RPMI7951 (cell line): ENCODE data around the gene HOXD1. TPM values are rescaled to one million over a fixed set of nuclear protein-coding genes. Genes with fewer than 3 reads are reported as not detected.

Experiments
- DNase-seq: peaks from one replicate; pipeline ENCODE4 v3.0.0-alpha.2; 2012; ENCODE audit warnings: low read depth
- total RNA-seq: library from RNA; depleted of rRNA; stranded (reverse); fragments of >200 nt; shearing (Covaris generic); gene quantifications from 2 replicates; pipeline ENCODE4 v1.2.3, GENCODE V29; 2014; rRNA removed

Gene HOXD1
- 0.39 and 0.96 TPM in 2 replicates for total RNA-seq

- DNase-seq = peak; percentile 72
Measured at GRCh38 chr2:176187899-176188773, at the start of gene HOXD1. TSS of gene HOXD1 (plus strand) at chr2:176188668. CDS start at chr2:176188802, 134 bp downstream.

- peak; percentile 42 for DNase-seq
Measured at GRCh38 chr2:176138923-176139660, 49.4 kb upstream of the HOXD1 start.

GRCh38 chr2:176139661-176140512, 48.6 kb upstream of the HOXD1 start:
- DNase-seq = peak; percentile 76

- DNase-seq = peak; percentile 82
Measured at GRCh38 chr2:176140513-176141317, 47.8 kb upstream of the HOXD1 start.

DNA sequence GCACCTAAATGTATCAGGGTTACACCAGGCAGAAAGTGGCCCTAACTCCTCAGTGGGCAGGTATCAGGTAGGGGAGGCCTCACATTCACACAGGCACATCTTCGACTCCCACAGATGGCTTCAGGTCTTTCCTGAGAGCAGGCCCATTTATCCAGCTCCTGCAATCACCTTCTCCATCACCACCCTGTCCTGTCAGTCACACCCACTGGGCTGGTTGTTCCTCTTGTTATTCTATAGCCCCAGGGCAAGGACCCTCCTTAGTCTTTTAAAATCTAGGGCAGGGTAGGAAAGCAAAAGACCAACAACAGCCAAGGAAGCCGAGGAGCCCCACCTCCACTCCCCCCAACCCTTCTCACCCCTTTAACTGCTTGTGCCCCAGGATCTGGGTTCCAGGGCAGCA, 46.2 kb upstream of the HOXD1 start:
- DNase-seq = no peak

DNA sequence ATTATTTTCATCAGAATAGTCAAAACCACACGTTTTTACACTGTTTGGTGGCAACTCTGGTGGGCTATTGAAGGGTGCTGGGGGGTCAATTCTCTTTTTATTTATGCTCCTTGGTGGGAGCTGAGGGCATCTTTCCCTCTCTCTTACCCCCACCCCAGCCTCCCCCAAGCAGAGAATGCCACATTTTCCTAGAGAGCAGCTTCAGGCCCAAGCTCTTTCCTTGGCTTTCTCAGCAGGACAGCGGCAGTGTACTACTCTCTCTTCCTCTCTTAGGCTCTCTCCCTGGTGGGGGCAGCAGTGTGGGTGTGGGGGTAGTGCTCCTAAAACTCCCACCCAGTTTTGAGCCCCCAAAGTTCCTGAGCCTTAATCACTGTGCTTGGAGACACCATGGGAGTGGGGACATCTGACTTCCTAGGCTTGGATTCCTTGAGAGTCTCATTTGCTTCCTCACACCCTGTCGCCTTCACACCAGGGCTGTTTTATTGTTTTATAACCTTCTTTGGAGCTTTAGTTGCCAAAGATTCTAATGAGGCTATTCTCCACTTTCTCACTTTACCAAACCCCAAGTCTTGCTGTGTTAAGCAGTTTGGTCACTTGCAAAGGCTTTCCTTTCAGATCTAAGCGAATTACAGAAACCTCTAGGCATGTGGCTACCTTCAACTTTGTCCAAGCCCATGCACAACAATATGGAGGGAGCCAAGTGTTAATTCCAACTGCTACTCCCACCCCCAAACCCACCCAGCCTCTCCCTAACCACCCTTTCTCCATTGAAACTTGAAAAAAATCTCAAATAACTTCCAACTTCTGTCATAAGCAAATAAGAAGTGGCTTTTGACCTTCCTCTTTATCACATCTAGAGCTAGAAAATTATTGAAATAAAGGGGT, 43.1 kb upstream of the HOXD1 start:
- DNase-seq = no peak

DNA sequence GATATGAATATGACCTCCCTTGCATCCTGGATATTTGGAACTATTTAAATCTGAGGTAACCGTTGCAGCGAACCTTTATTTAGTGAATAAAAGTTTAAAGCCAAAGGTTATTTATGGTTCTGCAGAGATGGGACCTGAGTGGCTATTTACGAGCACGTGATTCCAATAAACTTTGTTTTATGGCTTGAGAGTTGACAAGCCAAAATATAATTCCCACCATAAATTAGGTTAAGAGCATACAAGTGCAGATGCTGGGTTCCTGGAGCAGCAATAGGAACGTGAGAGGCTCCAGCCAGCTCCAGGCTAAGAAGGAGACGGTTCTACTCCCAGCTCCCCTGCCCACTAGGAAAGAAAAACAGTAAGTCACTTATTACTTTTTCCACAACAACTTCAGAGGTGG, 42.4 kb upstream of the HOXD1 start:
- DNase-seq = no peak

DNA sequence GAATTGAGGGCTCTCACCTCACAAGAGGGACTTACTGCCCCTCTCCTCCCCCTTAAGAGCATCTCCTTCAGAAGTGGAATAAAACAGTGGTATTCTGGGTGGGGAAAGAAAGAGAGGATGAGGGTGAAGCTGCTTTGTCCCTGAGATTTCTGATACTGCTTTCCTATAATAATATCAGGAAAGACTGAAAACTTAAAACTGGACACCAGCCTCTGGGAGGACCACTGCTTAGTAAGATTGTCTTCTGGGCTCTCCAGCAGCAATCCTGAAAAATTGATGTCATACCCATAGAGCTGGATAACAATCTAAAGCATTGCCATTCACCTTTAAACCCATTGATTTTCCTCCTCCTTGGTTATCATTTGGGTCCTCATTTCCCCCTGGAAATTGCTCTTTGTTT, 41.8 kb upstream of the HOXD1 start:
- DNase-seq = no peak

- no peak for DNase-seq
Measured at GRCh38 chr2:176147210-176147799, 41.2 kb upstream of the HOXD1 start.

DNA sequence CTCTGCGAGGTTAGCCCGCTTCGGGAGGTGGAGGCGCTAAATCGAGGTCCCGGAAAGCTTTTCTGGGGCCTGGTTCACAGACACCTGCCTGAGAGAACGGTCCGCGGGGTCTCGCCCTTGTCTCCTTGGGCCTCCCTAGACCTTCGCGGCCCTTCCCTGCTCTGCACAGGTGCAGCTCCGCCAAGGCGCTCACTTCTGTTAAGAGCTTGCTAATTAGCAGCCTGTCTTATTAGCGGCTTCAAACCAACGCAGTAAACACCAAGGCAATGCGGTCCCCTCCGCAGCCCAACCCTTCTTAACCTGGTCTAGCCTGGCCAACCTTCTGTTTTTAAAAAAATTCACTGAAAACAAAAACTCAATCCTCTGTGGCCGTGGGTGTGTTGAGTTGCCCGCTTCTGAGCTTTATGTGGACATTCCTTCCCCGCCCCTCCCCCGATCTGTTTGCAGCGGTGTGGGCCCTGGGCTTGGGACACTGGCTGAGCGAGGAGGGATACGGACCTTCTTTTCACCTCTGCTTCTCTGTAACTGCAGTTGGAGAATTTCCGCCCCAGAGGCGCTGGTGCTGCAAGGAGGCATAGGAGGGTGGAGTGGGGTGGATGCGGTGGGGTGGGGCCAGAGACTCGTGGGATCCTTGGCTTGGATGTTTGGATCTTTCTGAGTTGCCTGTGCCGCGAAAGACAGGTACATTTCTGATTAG, 40.5 kb upstream of the HOXD1 start:
- DNase-seq = no peak

DNA sequence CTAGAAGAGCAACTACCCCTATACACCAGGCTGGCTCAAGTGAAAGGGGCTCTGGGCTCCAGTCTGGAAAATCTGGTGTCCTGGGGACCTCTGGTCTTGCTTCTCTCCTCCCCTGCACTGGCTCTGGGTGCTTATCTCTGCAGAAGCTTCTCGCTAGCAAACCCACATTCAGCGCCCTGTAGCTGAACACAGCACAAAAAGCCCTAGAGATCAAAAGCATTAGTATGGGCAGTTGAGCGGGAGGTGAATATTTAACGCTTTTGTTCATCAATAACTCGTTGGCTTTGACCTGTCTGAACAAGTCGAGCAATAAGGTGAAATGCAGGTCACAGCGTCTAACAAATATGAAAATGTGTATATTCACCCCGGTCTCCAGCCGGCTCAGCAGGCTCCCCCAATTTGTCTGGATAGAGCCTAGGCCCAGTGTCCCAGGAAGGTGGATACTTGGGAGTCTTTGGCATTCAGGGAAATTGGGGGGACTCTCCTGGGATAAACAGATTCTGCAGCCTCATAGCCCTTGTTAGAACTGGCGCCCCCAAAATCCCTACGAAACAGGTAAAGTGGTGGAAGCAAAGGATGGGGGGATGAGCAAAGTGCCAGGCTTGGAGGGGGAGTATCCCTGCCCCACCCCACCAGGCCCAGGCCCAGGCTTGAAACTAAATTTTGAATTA, 39.6 kb upstream of the HOXD1 start:
- DNase-seq = no peak

DNA sequence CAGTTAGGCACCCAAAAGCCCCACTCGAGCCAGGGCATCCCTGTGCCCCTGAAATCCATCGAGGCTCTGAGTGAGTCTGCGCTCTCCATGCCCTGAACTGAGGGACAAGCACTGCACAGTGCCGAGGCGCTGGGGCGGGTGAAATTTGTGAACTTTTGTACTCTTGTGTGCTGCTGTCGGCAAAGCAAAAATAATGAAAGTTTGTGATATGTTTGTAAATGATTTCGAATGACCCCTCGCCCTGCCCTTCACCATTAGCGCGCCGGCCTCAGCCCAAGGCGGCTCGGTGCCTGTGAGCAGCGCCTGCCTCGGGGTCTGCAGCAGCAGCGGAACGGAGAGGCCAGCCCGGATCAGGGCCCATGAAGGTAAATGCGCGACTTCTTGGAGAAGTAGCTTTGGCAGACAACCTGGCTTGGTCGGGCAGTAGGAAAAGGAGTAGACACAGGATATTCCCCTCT, 39.0 kb upstream of the HOXD1 start:
- no peak for DNase-seq

DNA sequence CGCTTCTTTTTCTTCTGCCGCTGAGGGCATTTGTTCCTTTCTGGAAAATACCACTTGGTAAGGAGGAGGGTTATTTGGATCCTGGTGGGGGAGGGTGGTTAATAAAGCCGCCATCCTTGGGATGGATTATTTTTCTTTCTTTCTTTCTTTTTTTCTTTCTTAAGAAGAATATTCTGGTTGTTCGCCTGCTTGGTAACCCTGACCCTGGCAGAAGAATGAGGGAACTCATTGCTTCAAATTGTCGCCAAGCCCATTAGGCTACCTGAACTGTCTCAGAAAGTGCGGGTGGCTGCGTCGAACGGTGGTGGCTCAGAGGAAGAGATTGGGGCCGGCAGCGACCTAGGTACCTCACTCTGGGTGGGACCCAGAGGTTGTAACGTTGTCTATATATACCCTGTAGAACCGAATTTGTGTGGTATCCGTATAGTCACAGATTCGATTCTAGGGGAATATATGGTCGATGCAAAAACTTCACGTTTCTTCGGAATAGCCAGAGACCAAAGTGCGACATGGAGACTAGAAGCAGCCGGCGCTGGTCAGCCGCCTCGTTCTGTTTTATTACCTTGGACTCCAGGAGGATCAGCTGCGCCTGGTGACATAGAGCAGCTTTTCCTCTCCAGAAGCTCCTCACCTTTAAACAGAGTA, 38.4 kb upstream of the HOXD1 start:
- no peak for DNase-seq

- no peak for DNase-seq
Measured at GRCh38 chr2:176150584-176151441, 37.7 kb upstream of the HOXD1 start.

DNA sequence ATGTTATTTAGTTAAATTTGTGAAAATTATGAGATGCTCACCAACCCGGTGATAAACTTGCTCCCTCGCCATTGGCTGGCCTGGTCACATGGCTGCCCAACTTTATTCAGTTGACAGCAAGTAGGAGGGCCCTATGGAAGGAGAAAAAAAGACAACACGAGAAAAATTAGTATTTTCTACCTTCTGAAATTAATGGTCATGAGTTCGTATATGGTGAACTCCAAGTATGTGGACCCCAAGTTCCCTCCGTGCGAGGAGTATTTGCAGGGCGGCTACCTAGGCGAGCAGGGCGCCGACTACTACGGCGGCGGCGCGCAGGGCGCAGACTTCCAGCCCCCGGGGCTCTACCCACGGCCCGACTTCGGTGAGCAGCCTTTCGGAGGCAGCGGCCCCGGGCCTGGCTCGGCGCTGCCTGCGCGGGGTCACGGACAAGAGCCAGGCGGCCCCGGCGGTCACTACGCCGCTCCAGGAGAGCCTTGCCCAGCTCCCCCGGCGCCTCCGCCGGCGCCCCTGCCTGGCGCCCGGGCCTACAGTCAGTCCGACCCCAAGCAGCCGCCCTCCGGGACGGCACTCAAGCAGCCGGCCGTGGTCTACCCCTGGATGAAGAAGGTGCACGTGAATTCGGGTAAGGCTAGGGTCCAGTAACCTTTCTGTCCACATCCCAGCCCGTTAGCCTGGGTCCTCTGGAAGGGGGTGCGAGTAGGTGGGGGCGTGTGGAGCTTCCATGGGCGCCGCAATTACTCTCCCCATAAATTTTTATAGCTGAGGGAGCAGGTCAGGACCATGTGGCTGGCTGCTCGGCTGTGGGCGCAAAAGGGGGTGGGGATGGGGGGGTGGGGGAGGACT, 36.8 kb upstream of the HOXD1 start, which contains the start of gene HOXD4:
HOXD4 (plus strand) TSS at position 109 of the 846 bp plus-strand sequence; CDS start at position 193, 84 bp downstream.
- DNase-seq = peak; percentile 61
